GM23338 (cell line): ENCODE measurements around the gene BEGAIN.

Source experiments
- CREB1 ChIP-seq: fragments of 250-450 bp; sonication (Bioruptor Pico); IDR thresholded peaks from 2 replicates; pipeline ENCODE4 v1.5.0; 2020; ENCODE audit warnings: low read depth, mild to moderate bottlenecking, moderate library complexity
- CTCF ChIP-seq, 2 experiments: fragments of 200-600 bp in 1 of 2; sonication (generic) in 1 of 2; conservative IDR thresholded peaks; 2 replicates each; pipeline versions ENCODE4 v1.5.1 to v1.6.1; 2016 to 2017; ENCODE audit warnings: antibody characterized with exemption in 2 of 2, low read depth in 2 of 2, mild to moderate bottlenecking in 2 of 2, moderate library complexity in 1 of 2
- ETS1 ChIP-seq: IDR thresholded peaks from 2 replicates; pipeline ENCODE4 v1.6.1; 2016; ENCODE audit warnings: antibody characterized with exemption
- EZH2 ChIP-seq: fragments of 200-600 bp; sonication (generic); IDR thresholded peaks from one replicate; pipeline ENCODE4 v1.8.0; 2017; ENCODE audit warnings: antibody characterized with exemption, mild to moderate bottlenecking, low read depth; ENCODE audit not compliant: unreplicated experiment
- EZH2phosphoT487 ChIP-seq: fragments of 200-600 bp; sonication (generic); IDR thresholded peaks from one replicate; pipeline ENCODE4 v1.8.1; 2018; ENCODE audit warnings: antibody characterized with exemption; ENCODE audit not compliant: unreplicated experiment
- JUNB ChIP-seq: IDR thresholded peaks from one replicate; pipeline ENCODE4 v1.6.1; 2016; ENCODE audit warnings: antibody characterized with exemption; ENCODE audit not compliant: unreplicated experiment
- POLR2AphosphoS5 ChIP-seq: IDR thresholded peaks from 2 replicates; pipeline ENCODE4 v1.6.1; 2016; ENCODE audit warnings: antibody characterized with exemption, low read depth
- REST ChIP-seq: IDR thresholded peaks from one replicate; pipeline ENCODE4 v1.6.1; 2018; ENCODE audit warnings: antibody characterized with exemption; ENCODE audit not compliant: unreplicated experiment
- ZNF114 ChIP-seq: fragments of 250-450 bp; sonication (Bioruptor Pico); IDR thresholded peaks from 2 replicates; pipeline ENCODE4 v1.5.0; 2020; ENCODE audit warnings: mild to moderate bottlenecking, moderate library complexity
- ZNF331 ChIP-seq: fragments of 250-450 bp; sonication (Bioruptor Pico); IDR thresholded peaks from 2 replicates; pipeline ENCODE4 v1.5.0; 2020; ENCODE audit warnings: low read depth, mild to moderate bottlenecking, moderate library complexity
- ZNF462 ChIP-seq: fragments of 250-450 bp; sonication (Bioruptor Pico); IDR thresholded peaks from 2 replicates; pipeline ENCODE4 v1.5.0; 2020; ENCODE audit warnings: mild to moderate bottlenecking, moderate library complexity

- no peak for TF ChIP-seq CTCF (conservative IDR thresholded peaks at IDR 0.05; ENCODE audit: low read depth in 2 of 2)
- no peak for TF ChIP-seq POLR2AphosphoS5
- TF ChIP-seq CREB1 (CRISPR knock-in tag): no peak
- TF ChIP-seq REST: no peak
- TF ChIP-seq ZNF114 (CRISPR knock-in tag): no peak
- no peak for TF ChIP-seq JUNB
- TF ChIP-seq EZH2phosphoT487: no peak
- TF ChIP-seq EZH2: no peak
- no peak for TF ChIP-seq ZNF462
- TF ChIP-seq ZNF331 (CRISPR knock-in tag): no peak
- no peak for TF ChIP-seq ETS1
Observed at GRCh38 chr14:100611811-100612480, 24.7 kb upstream of the BEGAIN start.
